HepG2 (cell line): ENCODE results near the gene TBC1D16.

ENCODE experiments used
- CTCF ChIP-seq: sonication (generic); formaldehyde crosslinking; IDR thresholded peaks from 2 replicates; pipeline ENCODE4 v1.5.0; 2020; ENCODE audit warnings: mild to moderate bottlenecking, missing genetic modification reagents, moderate library complexity
- DBP ChIP-seq: sonication (generic); formaldehyde crosslinking; IDR thresholded peaks from 2 replicates; pipeline ENCODE4 v1.4.0; 2020; ENCODE audit warnings: missing genetic modification reagents; ENCODE audit errors: not compliant biosample characterization
- KAT7 ChIP-seq: IDR thresholded peaks from 2 replicates; pipeline ENCODE4 v1.6.1; 2018; ENCODE audit warnings: borderline replicate concordance, missing compliant biosample characterization
- MYNN ChIP-seq: sonication (generic); formaldehyde crosslinking; IDR thresholded peaks from 2 replicates; pipeline ENCODE4 v1.4.0; 2020; ENCODE audit warnings: mild to moderate bottlenecking, low read depth, missing genetic modification reagents
- NAIF1 ChIP-seq: sonication (generic); formaldehyde crosslinking; IDR thresholded peaks from 2 replicates; pipeline ENCODE4 v1.5.0; 2020; ENCODE audit warnings: mild to moderate bottlenecking, missing genetic modification reagents, borderline replicate concordance
- POLR2A ChIP-seq, 2 experiments: IDR thresholded peaks; 2 replicates each; pipeline ENCODE4 v1.6.1; 2011; ENCODE audit warnings: low read depth in 2 of 2, low read length in 2 of 2, mild to moderate bottlenecking in 1 of 2, moderate library complexity in 1 of 2; ENCODE audit not compliant: insufficient read depth in 1 of 2
- PRDM10 ChIP-seq: sonication (generic); formaldehyde crosslinking; IDR thresholded peaks from 2 replicates; pipeline ENCODE4 v1.4.0; 2020; ENCODE audit warnings: low read depth, missing genetic modification reagents
- SIN3B ChIP-seq: fragments of 150-350 bp; IDR thresholded peaks from 2 replicates; pipeline ENCODE4 v1.6.1; 2014; ENCODE audit warnings: low read length
- SMYD3 ChIP-seq: sonication (generic); formaldehyde crosslinking; IDR thresholded peaks from 2 replicates; pipeline ENCODE4 v1.8.1; 2023; ENCODE audit warnings: mild to moderate bottlenecking, missing genetic modification reagents
- TEAD2 ChIP-seq: sonication (generic); formaldehyde crosslinking; IDR thresholded peaks from 2 replicates; pipeline ENCODE4 v1.9.0; 2021; ENCODE audit warnings: missing genetic modification reagents
- ZBTB1 ChIP-seq: sonication (generic); formaldehyde crosslinking; IDR thresholded peaks from 2 replicates; pipeline ENCODE4 v1.4.0; 2020; ENCODE audit warnings: missing genetic modification reagents, borderline replicate concordance
- ZNF354B ChIP-seq: sonication (generic); formaldehyde crosslinking; IDR thresholded peaks from 2 replicates; pipeline ENCODE4 v1.8.0; 2022; ENCODE audit warnings: mild to moderate bottlenecking, missing genetic modification reagents
- ZNF510 ChIP-seq: sonication (generic); formaldehyde crosslinking; IDR thresholded peaks from 2 replicates; pipeline ENCODE4 v1.4.0; 2020; ENCODE audit warnings: low read depth, mild to moderate bottlenecking, missing genetic modification reagents

GRCh38 chr17:79971651-79972050 is 64.0 kb downstream of the TBC1D16 start:
- TF ChIP-seq NAIF1 (CRISPR knock-in tag) = no peak
- TF ChIP-seq CTCF (CRISPR knock-in tag) = no peak
- no peak for TF ChIP-seq ZNF510 (CRISPR knock-in tag)
- TF ChIP-seq DBP (CRISPR knock-in tag) = no peak
- TF ChIP-seq SIN3B = no peak
- TF ChIP-seq ZNF354B (CRISPR knock-in tag) = no peak
- TF ChIP-seq KAT7 (CRISPR knock-in tag) = no peak
- TF ChIP-seq POLR2A (IDR thresholded peaks at IDR 0.05; ENCODE audit: insufficient read depth in 1 of 2, low read depth in 2 of 2, low read length in 2 of 2) = no peak
- no peak for TF ChIP-seq MYNN
- TF ChIP-seq SMYD3 (CRISPR knock-in tag) = no peak
- TF ChIP-seq PRDM10 (CRISPR knock-in tag) = no peak
- TF ChIP-seq ZBTB1 (CRISPR knock-in tag) = no peak
- no peak for TF ChIP-seq TEAD2 (CRISPR knock-in tag)
